DND-41 (cell line): ENCODE measurements around the gene VWA8.
"Not testable (repeated sequence)": the region's sequence is repeated elsewhere in the genome, so short reads cannot be mapped to it uniquely, and the experiment has no call there.

ENCODE experiments used
- CTCF ChIP-seq: IDR thresholded peaks from 2 replicates; pipeline ENCODE4 v1.5.1; 2012; ENCODE audit warnings: borderline replicate concordance, low read length, moderate library complexity, mild to moderate bottlenecking; ENCODE audit not compliant: poor library complexity, severe bottlenecking; ENCODE audit errors: extremely low read depth
- EZH2 ChIP-seq: IDR thresholded peaks from 3 replicates; pipeline ENCODE4 v1.6.1; 2012; ENCODE audit warnings: borderline replicate concordance, low read depth, mild to moderate bottlenecking, moderate library complexity, low read length, inconsistent platforms; ENCODE audit not compliant: severe bottlenecking

- not testable (repeated sequence) for TF ChIP-seq CTCF, EZH2
These were observed 420.7 kb downstream of the VWA8 start for GRCh38 chr13:41540240-41540639.
